ENCODE measurements around the gene TRAM2. TPM values are rescaled to one million over a fixed set of nuclear protein-coding genes. Genes with fewer than 3 reads are reported as not detected.
A peak's percentile ranks its signal among the peaks of the same experiment; 100 is the strongest.

TRAM2 gene
- total and polyA plus RNA-seq, 9 of the 15 experiments (the other 6 are each of a cell fraction or from before 2014, with no cell fraction given), result 2.6 to 13.3 (median 8.9) TPM

GRCh38 chr6:52595000-52595795 lies 18.3 kb upstream of the TRAM2 start (continued):
- TF ChIP-seq ZNF354B (CRISPR knock-in tag; IDR thresholded peaks at IDR 0.05), result no peak
- 0 out of 2 replicates have a peak, but pooled peaks have one; percentile 6 for TF ChIP-seq JUND (IDR thresholded peaks at IDR 0.05; ENCODE audit: borderline replicate concordance, low read depth, low read length)
- no peak for TF ChIP-seq JUND (tag; IDR thresholded peaks at IDR 0.05; ENCODE audit: borderline replicate concordance, low read depth, low read length)
- no peak for TF ChIP-seq NFRKB (IDR thresholded peaks at IDR 0.05; ENCODE audit: low read depth)
- TF ChIP-seq GTF3C2 (IDR thresholded peaks at IDR 0.05; ENCODE audit: borderline replicate concordance, extremely low read depth, insufficient read length), result no peak
- TF ChIP-seq ZNF766 (CRISPR knock-in tag; conservative IDR thresholded peaks at IDR 0.05), result no peak
- peak; percentile 52; the same call in 1 of the 2 replicates for TF ChIP-seq MAFG (tag; conservative IDR thresholded peaks at IDR 0.05)
- TF ChIP-seq ILF3 (IDR thresholded peaks at IDR 0.05; ENCODE audit: borderline replicate concordance), result no peak
- no peak for TF ChIP-seq ZBTB17 (CRISPR knock-in tag; IDR thresholded peaks at IDR 0.05)
- no peak for TF ChIP-seq MGA (IDR thresholded peaks at IDR 0.05)
